H1 (cell line): Measurements from ENCODE around the gene GPN2.

Experiments
- CEBPB ChIP-seq: IDR thresholded peaks from 2 replicates; pipeline ENCODE4 v1.6.1; 2012; ENCODE audit warnings: low read depth, low read length
- CHD2 ChIP-seq: IDR thresholded peaks from 2 replicates; pipeline ENCODE4 v1.6.1; 2012; ENCODE audit warnings: low read length, improper control_type of control experiment
- EP300 ChIP-seq, 2 experiments: IDR thresholded peaks; 1 replicate in 1 of 2; 2 replicates in 1 of 2; pipeline ENCODE4 v1.6.1; 2011 to 2012; ENCODE audit warnings: low read depth in 2 of 2, low read length in 2 of 2, mild to moderate bottlenecking in 2 of 2, borderline replicate concordance in 1 of 2, inconsistent platforms in 1 of 2, moderate library complexity in 1 of 2
- JUN ChIP-seq: IDR thresholded peaks from 2 replicates; pipeline ENCODE4 v1.6.1; 2011; ENCODE audit warnings: low read depth, mild to moderate bottlenecking, improper control_type of control experiment, low read length
- KDM1A ChIP-seq: fragments of 200-600, 300-600 bp; sonication (generic); IDR thresholded peaks from 2 replicates; pipeline ENCODE4 v1.7.1; 2016; ENCODE audit warnings: mild to moderate bottlenecking, low read length, borderline replicate concordance
- NANOG ChIP-seq: IDR thresholded peaks from 2 replicates; pipeline ENCODE4 v1.6.1; 2011; ENCODE audit warnings: low read length, low read depth, mild to moderate bottlenecking, inconsistent platforms; ENCODE audit not compliant: insufficient read depth, poor library complexity, severe bottlenecking
- POLR2A ChIP-seq, 2 experiments: IDR thresholded peaks; 1 replicate in 1 of 2; 2 replicates in 1 of 2; pipeline ENCODE4 v1.6.1; 2011; ENCODE audit warnings: low read depth in 2 of 2, low read length in 2 of 2, mild to moderate bottlenecking in 2 of 2; ENCODE audit errors: control extremely low read depth in 1 of 2
- SP1 ChIP-seq: IDR thresholded peaks from 2 replicates; pipeline ENCODE4 v1.6.1; 2011; ENCODE audit warnings: low read depth, low read length
- TEAD4 ChIP-seq: IDR thresholded peaks from 2 replicates; pipeline ENCODE4 v1.6.1; 2012; ENCODE audit warnings: low read depth, low read length, inconsistent platforms, mixed read lengths
- TF ChIP-seq, protein P1 (sequence below), 3 experiments: IDR thresholded peaks; 1 replicate in 2 of 3; 2 replicates in 1 of 3; pipeline versions ENCODE4 v1.5.1 to v1.6.1; 2011; ENCODE audit warnings: low read length in 3 of 3, mild to moderate bottlenecking in 3 of 3, inconsistent platforms in 2 of 3, low read depth in 1 of 3, moderate library complexity in 1 of 3; ENCODE audit not compliant: insufficient read depth in 1 of 3; ENCODE audit errors: control extremely low read depth in 1 of 3

DNA sequence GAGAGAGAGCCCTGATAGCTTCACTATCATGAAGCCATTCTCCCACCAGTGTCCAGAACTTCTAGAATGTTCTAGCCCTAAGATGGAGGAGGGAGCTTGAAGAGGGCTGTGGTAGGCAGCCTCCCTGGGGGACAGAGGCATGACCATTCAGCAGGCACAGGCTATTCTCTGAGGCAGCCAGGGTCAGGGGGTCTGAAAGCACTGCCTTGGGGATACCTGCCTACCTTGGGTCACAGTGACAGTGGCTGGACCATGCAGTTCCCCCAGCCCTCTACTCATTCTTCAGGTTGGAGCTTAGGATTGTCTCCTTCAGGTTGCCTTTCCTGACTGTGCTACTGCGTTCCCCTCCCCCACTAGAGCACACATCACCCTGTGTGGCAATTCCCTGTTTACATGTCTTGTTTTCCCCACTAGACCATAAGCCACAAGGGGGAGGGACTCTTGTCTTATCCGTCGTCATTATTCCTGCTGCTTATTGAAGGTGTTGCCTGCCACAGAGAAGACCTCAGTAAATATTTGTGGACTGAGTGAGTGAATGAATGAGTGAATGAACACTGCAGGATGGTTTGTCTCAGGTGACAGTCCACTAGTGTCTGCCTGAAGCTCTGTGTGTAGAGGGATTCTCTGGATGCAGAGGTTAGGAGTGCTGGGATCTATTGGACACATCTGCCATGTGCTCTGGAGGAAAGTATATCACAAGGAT, 58.4 kb downstream of the GPN2 start:
- TF ChIP-seq KDM1A (no peak), CHD2 (no peak), POLR2A (IDR thresholded peaks at IDR 0.05; ENCODE audit: control extremely low read depth in 1 of 2, low read depth in 2 of 2, low read length in 2 of 2) (no peak), EP300 (IDR thresholded peaks at IDR 0.05; ENCODE audit: borderline replicate concordance in 1 of 2, low read depth in 2 of 2, low read length in 2 of 2) (no peak), NANOG (no peak), SP1 (no peak), TEAD4 (no peak), JUN (no peak), CEBPB (no peak)
- TF ChIP-seq, protein P1, sequence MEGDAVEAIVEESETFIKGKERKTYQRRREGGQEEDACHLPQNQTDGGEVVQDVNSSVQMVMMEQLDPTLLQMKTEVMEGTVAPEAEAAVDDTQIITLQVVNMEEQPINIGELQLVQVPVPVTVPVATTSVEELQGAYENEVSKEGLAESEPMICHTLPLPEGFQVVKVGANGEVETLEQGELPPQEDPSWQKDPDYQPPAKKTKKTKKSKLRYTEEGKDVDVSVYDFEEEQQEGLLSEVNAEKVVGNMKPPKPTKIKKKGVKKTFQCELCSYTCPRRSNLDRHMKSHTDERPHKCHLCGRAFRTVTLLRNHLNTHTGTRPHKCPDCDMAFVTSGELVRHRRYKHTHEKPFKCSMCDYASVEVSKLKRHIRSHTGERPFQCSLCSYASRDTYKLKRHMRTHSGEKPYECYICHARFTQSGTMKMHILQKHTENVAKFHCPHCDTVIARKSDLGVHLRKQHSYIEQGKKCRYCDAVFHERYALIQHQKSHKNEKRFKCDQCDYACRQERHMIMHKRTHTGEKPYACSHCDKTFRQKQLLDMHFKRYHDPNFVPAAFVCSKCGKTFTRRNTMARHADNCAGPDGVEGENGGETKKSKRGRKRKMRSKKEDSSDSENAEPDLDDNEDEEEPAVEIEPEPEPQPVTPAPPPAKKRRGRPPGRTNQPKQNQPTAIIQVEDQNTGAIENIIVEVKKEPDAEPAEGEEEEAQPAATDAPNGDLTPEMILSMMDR (IDR thresholded peaks at IDR 0.05; ENCODE audit: control extremely low read depth in 1 of 3, insufficient read depth in 1 of 3, low read depth in 1 of 3, low read length in 3 of 3) = no peak
